Left lung (tissue), 10 donors: ENCODE measurements around the gene ENTPD8. TPM values are rescaled to one million over a fixed set of nuclear protein-coding genes. Genes with fewer than 3 reads are reported as not detected.

ENCODE experiments used
- ATAC-seq: fragments of 200-7000 bp; cut with Tn5 transposase; one replicate; pipeline ENCODE4 v1.9.1; 2020; ENCODE audit warnings: moderate library complexity
- DNase-seq, 4 donors: peaks; one replicate each; pipeline ENCODE4 v3.0.0-alpha.2; 2013 to 2020
- H3K27ac ChIP-seq, 2 donors: fragments of 200-600 bp; sonication (generic) in 1 of 2; one replicate each; pipeline versions ENCODE4 v1.5.0 to v1.8.0; 2020 to 2021
- H3K27me3 ChIP-seq, 2 donors: fragments of 200-600 bp; sonication (generic) in 1 of 2; one replicate each; pipeline versions ENCODE4 v1.5.0 to v1.8.0; 2020 to 2021
- H3K36me3 ChIP-seq, 2 donors: fragments of 200-600 bp; sonication (generic) in 1 of 2; one replicate each; pipeline versions ENCODE4 v1.5.0 to v1.8.0; 2020 to 2021
- H3K4me1 ChIP-seq, 2 donors: fragments of 200-600 bp; one replicate each; pipeline ENCODE4 v1.8.0; 2021
- H3K4me3 ChIP-seq, 2 donors: fragments of 200-600 bp; sonication (generic) in 1 of 2; one replicate each; pipeline versions ENCODE4 v1.5.0 to v1.8.0; 2020 to 2021; ENCODE audit warnings: mild to moderate bottlenecking in 1 of 2
- H3K9me3 ChIP-seq, 2 donors: fragments of 200-600 bp; sonication (generic) in 1 of 2; one replicate each; pipeline versions ENCODE4 v1.5.0 to v1.8.0; 2020 to 2021
- CTCF ChIP-seq, 2 donors: fragments of 200-600 bp; sonication (generic) in 1 of 2; IDR thresholded peaks; one replicate each; pipeline versions ENCODE4 v1.5.0 to v1.8.0; 2021; ENCODE audit warnings: antibody characterized with exemption in 2 of 2
- intact Hi-C, 2 donors: fragments of 100-400 bp; cut with DNase I; formaldehyde crosslinking; loops; one replicate each; pipeline versions ENCODE4 v1.11.2 to v1.14.2; 2022
- polyA plus RNA-seq, 6 donors: library from polyadenylated mRNA; unstranded; fragments of 120-200 nt; gene quantifications; one replicate each; pipeline ENCODE4 v1.2.1, GENCODE V29; 2013; ENCODE audit not compliant: insufficient read length in 6 of 6
- total RNA-seq, 2 donors: library from RNA; stranded (reverse); fragmentation: NEBNext Ultra II Directional; extraction: Animal tissue kit (Norgen Biotek cat#: 25700); gene quantifications; one replicate each; pipeline ENCODE4 v1.2.1, GENCODE V29; 2021
- donor health status: DM: no; HTN: yes; CAD: no.
- donor health status: DM: no; HTN: no; CAD: no.

Gene ENTPD8
- total and polyA plus RNA-seq, 8 donors: 0.15 to 0.68 (median 0.40) TPM; not detected in 1

- Histone ChIP-seq H3K27me3 (no peaks in the 10 kb centered on the region), H3K4me1 (peaks cover 0 to 8% of the 10 kb centered on the region in 2 donors), H3K4me3 (no peak overlapping the region), H3K9me3 (peaks cover 0 to 25% of the 10 kb centered on the region in 2 donors), H3K27ac (no peak overlapping the region), H3K36me3 (no peaks in the 10 kb centered on the region)
- TF ChIP-seq CTCF (IDR thresholded peaks at IDR 0.05): no peak
- intact Hi-C loops: no loop called here
- DNase-seq: peak in 2 of 4 donors; percentile 32 to 75
- ATAC-seq: no peak
Observed at GRCh38 chr9:137478962-137479861, 38.1 kb upstream of the ENTPD8 start.

- ATAC-seq (no peak), DNase-seq (peak in 1 of 4 donors; percentile 47)
- Histone ChIP-seq H3K27ac (no peak overlapping the region), H3K4me1 (peaks cover 0 to 8% of the 10 kb centered on the region in 2 donors), H3K27me3 (no peaks in the 10 kb centered on the region), H3K36me3 (no peaks in the 10 kb centered on the region), H3K4me3 (no peak overlapping the region), H3K9me3 (peaks cover 0 to 26% of the 10 kb centered on the region in 2 donors)
- no peak for TF ChIP-seq CTCF (IDR thresholded peaks at IDR 0.05)
- intact Hi-C loops: no loop called here
Observed at GRCh38 chr9:137478613-137478961, 37.4 kb upstream of the ENTPD8 start.

- no peak for ATAC-seq
- TF ChIP-seq CTCF (IDR thresholded peaks at IDR 0.05): no peak
- H3K36me3 ChIP-seq: no peaks in the 10 kb centered on the region
- no peaks in the 10 kb centered on the region for H3K27me3 ChIP-seq
- H3K9me3 ChIP-seq: peaks cover 0 to 26% of the 10 kb centered on the region in 2 donors
- no peak overlapping the region for H3K27ac ChIP-seq
- no peak overlapping the region for H3K4me3 ChIP-seq
- peaks cover 0 to 8% of the 10 kb centered on the region in 2 donors for H3K4me1 ChIP-seq
- peak in 1 of 4 donors; percentile 78 for DNase-seq
- intact Hi-C loops: no loop called here
Observed at GRCh38 chr9:137477778-137478612, 36.8 kb upstream of the ENTPD8 start.

- H3K36me3 ChIP-seq: no peaks in the 10 kb centered on the region
- H3K9me3 ChIP-seq: peaks cover 0 to 26% of the 10 kb centered on the region in 2 donors
- no peak for TF ChIP-seq CTCF (IDR thresholded peaks at IDR 0.05)
- intact Hi-C loops: no loop called here
- peaks cover 0 to under 1% of the 10 kb centered on the region in 2 donors for H3K4me1 ChIP-seq
- no peak overlapping the region for H3K27ac ChIP-seq
- H3K4me3 ChIP-seq: no peak overlapping the region
- DNase-seq (peak in 1 of 4 donors; percentile 59), ATAC-seq (no peak)
- no peaks in the 10 kb centered on the region for H3K27me3 ChIP-seq
Observed at GRCh38 chr9:137476856-137477255, 35.7 kb upstream of the ENTPD8 start.

GRCh38 chr9:137475666-137476065, 34.5 kb upstream of the ENTPD8 start:
- no peaks in the 10 kb centered on the region for H3K27me3 ChIP-seq
- intact Hi-C loops: no loop called here
- H3K9me3 ChIP-seq: peaks cover 0 to 26% of the 10 kb centered on the region in 2 donors
- no peak overlapping the region for H3K27ac ChIP-seq
- H3K4me3 ChIP-seq: no peak overlapping the region
- DNase-seq (no peak), ATAC-seq (no peak)
- H3K36me3 ChIP-seq: no peaks in the 10 kb centered on the region
- H3K4me1 ChIP-seq: no peaks in the 10 kb centered on the region
- TF ChIP-seq CTCF (IDR thresholded peaks at IDR 0.05): no peak
